ENCODE data around the gene SNAP23.

DNA sequence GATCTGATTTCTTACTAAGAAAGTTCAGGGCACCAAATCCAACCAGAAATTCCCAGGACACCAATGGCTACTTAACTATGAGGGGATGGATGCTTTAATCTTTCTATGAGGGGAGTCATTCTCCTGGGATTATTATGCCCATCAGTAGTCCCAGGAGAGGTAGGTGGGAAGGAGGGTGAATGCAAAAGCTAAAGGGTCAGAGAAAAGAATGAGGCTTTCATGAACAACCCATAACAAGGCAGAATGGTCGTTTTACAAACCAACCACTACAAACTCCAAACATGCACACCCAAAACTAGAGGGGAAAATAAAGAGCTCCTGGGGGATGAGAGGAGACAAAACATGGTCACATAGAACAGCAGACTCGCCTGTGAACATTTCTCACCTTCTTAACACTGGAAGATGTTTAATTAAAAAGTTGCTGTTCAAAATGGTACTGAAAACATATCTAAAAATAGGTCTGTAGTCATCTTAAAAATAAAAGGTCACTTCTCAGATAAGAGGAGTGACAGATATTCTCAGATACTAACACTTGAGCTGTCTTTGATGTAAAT lies 83.6 kb downstream of the SNAP23 start:
- no peak for TF ChIP-seq EP300 (conservative IDR thresholded peaks at IDR 0.05; ENCODE audit: poor library complexity, severe bottlenecking)
- TF ChIP-seq, protein P1, sequence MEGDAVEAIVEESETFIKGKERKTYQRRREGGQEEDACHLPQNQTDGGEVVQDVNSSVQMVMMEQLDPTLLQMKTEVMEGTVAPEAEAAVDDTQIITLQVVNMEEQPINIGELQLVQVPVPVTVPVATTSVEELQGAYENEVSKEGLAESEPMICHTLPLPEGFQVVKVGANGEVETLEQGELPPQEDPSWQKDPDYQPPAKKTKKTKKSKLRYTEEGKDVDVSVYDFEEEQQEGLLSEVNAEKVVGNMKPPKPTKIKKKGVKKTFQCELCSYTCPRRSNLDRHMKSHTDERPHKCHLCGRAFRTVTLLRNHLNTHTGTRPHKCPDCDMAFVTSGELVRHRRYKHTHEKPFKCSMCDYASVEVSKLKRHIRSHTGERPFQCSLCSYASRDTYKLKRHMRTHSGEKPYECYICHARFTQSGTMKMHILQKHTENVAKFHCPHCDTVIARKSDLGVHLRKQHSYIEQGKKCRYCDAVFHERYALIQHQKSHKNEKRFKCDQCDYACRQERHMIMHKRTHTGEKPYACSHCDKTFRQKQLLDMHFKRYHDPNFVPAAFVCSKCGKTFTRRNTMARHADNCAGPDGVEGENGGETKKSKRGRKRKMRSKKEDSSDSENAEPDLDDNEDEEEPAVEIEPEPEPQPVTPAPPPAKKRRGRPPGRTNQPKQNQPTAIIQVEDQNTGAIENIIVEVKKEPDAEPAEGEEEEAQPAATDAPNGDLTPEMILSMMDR (IDR thresholded peaks at IDR 0.05; ENCODE audit: poor library complexity, severe bottlenecking) = no peak
- no peak for TF ChIP-seq TAF1 (IDR thresholded peaks at IDR 0.05; ENCODE audit: low read depth)
- no peak for TF ChIP-seq RAD21 (conservative IDR thresholded peaks at IDR 0.05)
- TF ChIP-seq, protein P2, sequence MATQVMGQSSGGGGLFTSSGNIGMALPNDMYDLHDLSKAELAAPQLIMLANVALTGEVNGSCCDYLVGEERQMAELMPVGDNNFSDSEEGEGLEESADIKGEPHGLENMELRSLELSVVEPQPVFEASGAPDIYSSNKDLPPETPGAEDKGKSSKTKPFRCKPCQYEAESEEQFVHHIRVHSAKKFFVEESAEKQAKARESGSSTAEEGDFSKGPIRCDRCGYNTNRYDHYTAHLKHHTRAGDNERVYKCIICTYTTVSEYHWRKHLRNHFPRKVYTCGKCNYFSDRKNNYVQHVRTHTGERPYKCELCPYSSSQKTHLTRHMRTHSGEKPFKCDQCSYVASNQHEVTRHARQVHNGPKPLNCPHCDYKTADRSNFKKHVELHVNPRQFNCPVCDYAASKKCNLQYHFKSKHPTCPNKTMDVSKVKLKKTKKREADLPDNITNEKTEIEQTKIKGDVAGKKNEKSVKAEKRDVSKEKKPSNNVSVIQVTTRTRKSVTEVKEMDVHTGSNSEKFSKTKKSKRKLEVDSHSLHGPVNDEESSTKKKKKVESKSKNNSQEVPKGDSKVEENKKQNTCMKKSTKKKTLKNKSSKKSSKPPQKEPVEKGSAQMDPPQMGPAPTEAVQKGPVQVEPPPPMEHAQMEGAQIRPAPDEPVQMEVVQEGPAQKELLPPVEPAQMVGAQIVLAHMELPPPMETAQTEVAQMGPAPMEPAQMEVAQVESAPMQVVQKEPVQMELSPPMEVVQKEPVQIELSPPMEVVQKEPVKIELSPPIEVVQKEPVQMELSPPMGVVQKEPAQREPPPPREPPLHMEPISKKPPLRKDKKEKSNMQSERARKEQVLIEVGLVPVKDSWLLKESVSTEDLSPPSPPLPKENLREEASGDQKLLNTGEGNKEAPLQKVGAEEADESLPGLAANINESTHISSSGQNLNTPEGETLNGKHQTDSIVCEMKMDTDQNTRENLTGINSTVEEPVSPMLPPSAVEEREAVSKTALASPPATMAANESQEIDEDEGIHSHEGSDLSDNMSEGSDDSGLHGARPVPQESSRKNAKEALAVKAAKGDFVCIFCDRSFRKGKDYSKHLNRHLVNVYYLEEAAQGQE (IDR thresholded peaks at IDR 0.05; ENCODE audit: borderline replicate concordance) = no peak
